GM19463 (cell line): ENCODE results near the gene TOMM6.
A peak's percentile ranks its signal among the peaks of the same experiment; 100 is the strongest.
"Not testable (repeated sequence)": the region's sequence is repeated elsewhere in the genome, so short reads cannot be mapped to it uniquely, and the experiment has no call there.

Source experiments
- ATAC-seq: cut with Tn5 transposase; IDR thresholded peaks from one replicate; pipeline ENCODE4 v1.9.1; 2021; ENCODE audit warnings: mild to moderate bottlenecking, moderate library complexity; ENCODE audit not compliant: unreplicated experiment

Gene TOMM6

GRCh38 chr6:41759905-41760579 lies 27.5 kb upstream of the TOMM6 start:
- no peak for ATAC-seq

DNA sequence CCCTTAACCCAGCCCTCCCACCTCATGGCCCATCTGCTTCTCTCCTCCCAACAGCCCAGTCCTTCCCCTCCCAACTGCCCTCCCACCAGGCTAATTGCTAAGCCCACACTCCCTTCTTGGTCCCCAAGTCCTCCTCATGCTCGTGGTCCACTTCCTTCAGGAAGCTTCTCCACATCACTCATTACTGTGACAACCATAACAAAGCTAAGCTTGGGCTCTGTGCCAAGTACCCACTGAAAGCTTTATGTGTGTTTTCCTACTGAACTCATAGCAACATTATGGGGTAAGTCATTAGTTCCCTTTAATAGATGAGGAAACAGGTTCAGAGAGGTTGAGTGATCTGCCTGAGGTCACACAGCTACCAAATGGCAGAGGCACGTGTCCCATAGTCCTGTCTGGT lies 24.0 kb upstream of the TOMM6 start:
- no peak for ATAC-seq

GRCh38 chr6:41766043-41766664 lies 21.3 kb upstream of the TOMM6 start:
- not testable (repeated sequence) for ATAC-seq

GRCh38 chr6:41767112-41767833 lies 20.2 kb upstream of the TOMM6 start:
- ATAC-seq: no peak

DNA sequence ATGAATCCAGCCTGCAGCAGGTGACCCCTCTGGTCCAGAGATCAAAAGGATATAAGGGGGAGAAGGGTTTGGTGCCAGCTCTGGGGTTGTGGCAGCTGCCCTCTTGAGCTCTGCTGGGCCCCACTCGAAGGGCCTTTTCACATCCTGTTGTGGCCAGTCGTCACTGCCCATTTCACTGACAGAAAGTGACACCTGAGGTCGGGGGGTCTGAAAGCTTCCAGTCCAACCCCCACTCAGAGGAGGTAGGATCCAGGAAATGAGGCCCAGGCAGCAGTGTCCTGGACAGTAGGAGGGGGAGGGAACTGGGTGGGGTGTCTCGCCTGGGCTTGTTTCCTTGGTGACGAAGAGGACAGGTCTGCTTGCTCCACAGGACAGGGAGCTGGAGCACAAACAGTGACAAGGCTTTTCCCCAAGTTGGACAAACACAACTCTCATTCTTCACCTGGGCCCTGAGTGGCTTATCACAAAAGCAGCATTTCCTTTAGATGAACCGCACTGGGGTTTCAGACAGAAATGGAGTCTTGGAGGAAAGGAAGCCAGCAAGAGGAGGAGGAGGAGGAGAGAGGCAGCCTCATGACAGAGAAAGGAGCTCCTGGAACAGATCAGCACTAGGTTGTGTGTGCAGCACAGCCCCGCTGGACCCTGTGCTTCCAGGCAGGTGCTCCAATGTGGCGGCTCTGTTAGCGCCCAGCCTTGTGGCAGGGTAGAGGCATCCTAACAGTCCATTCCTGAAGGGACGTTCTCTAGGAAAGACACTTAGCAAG lies 18.8 kb upstream of the TOMM6 start:
- ATAC-seq: no peak

- no peak for ATAC-seq
Measured at GRCh38 chr6:41769376-41769775, 18.1 kb upstream of the TOMM6 start.

- ATAC-seq: no peak
Measured at GRCh38 chr6:41770381-41771057, 17.0 kb upstream of the TOMM6 start.

- no peak for ATAC-seq
Measured at GRCh38 chr6:41771058-41771983, 16.2 kb upstream of the TOMM6 start.

GRCh38 chr6:41774841-41775240 lies 12.7 kb upstream of the TOMM6 start:
- no peak for ATAC-seq

- no peak for ATAC-seq
Measured at GRCh38 chr6:41775293-41775882, 12.1 kb upstream of the TOMM6 start.

DNA sequence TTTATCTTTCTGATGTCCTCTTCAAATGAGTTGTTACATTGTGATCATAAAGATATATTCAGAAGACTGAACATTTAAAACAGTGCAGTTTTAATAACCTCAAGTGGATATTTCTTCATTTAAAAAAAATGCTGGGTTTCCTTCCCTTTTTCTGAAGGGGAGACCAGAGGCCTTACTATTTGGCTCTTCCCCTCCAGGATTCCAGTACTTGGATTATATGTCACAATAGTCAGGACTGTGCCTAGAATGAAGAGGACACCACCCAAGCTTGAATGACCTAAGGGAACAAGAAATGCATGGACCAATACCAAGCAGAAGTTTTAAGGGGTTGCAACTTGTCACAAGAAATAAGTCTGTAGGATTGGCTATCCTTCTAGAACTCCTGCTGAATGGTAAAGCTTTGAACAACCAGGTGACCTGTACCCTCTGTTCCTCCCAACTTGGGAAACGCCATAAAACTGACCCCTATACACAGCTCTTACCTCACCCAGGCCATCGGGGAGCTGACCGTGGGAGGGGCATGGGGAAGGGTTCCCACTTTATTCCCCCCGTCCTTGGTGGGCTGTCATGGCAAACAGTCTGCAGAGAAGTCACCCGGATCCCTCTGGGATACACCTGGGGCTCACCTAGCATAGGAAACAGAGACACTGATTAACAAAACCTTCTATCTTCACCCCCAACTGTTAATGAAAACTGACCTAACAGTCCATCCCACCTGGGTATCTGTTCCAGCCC lies 9.8 kb upstream of the TOMM6 start:
- ATAC-seq: no peak

GRCh38 chr6:41778895-41779294 lies 8.6 kb upstream of the TOMM6 start:
- no peak for ATAC-seq

DNA sequence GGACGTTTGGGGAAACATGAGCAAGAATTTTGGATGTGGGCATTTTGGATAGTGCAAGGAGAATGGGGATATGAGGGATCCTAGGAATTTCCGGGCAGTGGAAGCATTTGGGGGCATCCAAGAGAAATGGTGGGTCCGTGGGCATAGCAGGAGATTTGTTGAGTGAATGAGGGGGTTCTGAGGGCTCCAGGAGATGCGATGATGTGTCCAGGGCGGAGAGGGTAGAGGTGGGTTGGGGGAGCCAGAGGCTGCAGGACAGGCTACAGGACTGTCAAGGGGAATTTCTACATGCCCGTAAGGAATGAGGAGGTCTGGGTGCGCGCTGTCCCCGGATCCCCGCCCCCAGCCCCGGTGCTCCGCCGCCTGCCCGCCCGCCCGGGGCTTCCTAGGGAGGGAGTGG lies 8.2 kb upstream of the TOMM6 start:
- ATAC-seq: no peak

DNA sequence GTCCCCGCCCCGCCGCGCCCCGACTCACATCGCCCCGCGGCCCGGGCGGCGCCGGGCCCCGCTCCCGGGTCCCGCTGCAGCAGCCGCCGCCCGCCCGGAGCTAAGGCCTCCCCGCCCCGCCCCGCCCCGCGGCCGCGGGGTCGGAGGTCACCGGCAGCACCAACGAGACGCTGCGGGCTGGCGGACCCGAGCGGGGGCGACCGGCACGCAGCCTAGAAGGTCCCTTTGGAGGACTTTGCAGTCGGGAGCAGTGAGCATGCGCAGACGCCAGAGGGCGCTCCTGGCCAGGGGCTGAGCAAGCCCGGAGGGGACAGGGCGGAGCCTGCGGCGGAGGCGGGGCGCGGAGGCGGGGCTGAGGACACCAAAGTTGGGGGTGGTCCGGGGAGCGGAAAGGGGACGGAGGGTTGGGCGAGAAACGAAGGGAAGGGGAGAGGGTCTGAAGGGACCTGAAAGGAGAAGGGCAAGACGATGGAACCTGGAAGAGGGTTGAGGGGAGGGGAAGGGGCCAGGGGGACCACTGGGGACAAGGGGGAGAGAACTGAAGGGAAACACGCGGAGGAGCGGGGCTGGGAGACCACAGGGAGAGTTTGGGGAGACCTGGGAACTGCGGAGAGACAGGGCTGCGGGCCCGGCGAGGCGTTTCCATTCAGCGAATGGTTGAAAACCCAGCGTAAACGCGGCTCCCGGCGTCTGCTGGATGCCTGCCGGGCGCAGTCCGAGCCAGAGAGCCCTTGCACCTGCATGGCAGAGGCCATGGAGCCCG lies 7.5 kb upstream of the TOMM6 start, which contains the start of gene FRS3:
Gene FRS3, minus strand, starts transcription at position 113 of the 763 bp plus-strand sequence. CDS start 2,913 bp downstream, outside the sequence.
- peak; percentile 95 for ATAC-seq

- ATAC-seq: no peak
Measured at GRCh38 chr6:41780551-41781365, 6.7 kb upstream of the TOMM6 start, which contains the start of gene PRICKLE4. Gene PRICKLE4 (plus strand): TSS chr6:41780782. CDS start chr6:41783474, 2,692 bp downstream.

GRCh38 chr6:41781366-41781730 lies 6.1 kb upstream of the TOMM6 start:
- no peak for ATAC-seq
